ENCODE results near the gene ARSG.

The ARSG gene

GRCh38 chr17:68248199-68248825, 43.0 kb upstream of the ARSG start (continued):
- TF ChIP-seq BCL11A (tag by site-specific recombination; IDR thresholded peaks at IDR 0.05; ENCODE audit: low read depth): no peak
- no peak for TF ChIP-seq ZNF707 (tag by site-specific recombination; IDR thresholded peaks at IDR 0.05)
- TF ChIP-seq ZNF76 (tag by site-specific recombination; IDR thresholded peaks at IDR 0.05; ENCODE audit: borderline replicate concordance, low read depth): peak; percentile 1; the same call in 1 of the 2 replicates
- no peak for TF ChIP-seq ZNF792 (tag by site-specific recombination; IDR thresholded peaks at IDR 0.05)
- TF ChIP-seq ZNF214 (tag by site-specific recombination; IDR thresholded peaks at IDR 0.05; ENCODE audit: borderline replicate concordance): no peak
- 0 out of 2 replicates have a peak, but pooled peaks have one; percentile 12 for TF ChIP-seq ZFP37 (tag by site-specific recombination; IDR thresholded peaks at IDR 0.05)
- no peak for TF ChIP-seq ZNF518A (tag by site-specific recombination; conservative IDR thresholded peaks at IDR 0.05; ENCODE audit: low read depth)
- TF ChIP-seq HIC1 (tag by site-specific recombination; IDR thresholded peaks at IDR 0.05): 0 out of 2 replicates have a peak, but pooled peaks have one; percentile 11
- no peak for TF ChIP-seq MZF1 (tag by site-specific recombination; IDR thresholded peaks at IDR 0.05; ENCODE audit: borderline replicate concordance)
- peak; percentile 97 for TF ChIP-seq ZBTB48 (tag by site-specific recombination; IDR thresholded peaks at IDR 0.05)
- peak; percentile 81 for TF ChIP-seq ZNF423 (tag by site-specific recombination; IDR thresholded peaks at IDR 0.05)
- TF ChIP-seq ZNF776 (tag by site-specific recombination; IDR thresholded peaks at IDR 0.05; ENCODE audit: borderline replicate concordance): no peak
- TF ChIP-seq ZNF18 (tag by site-specific recombination; IDR thresholded peaks at IDR 0.05): no peak
- TF ChIP-seq ZNF473 (tag by site-specific recombination; IDR thresholded peaks at IDR 0.05): no peak
- TF ChIP-seq SP3 (tag by site-specific recombination; IDR thresholded peaks at IDR 0.05): no peak
- peak; percentile 26; the same call in 1 of the 2 replicates for TF ChIP-seq ZSCAN5A (tag by site-specific recombination; IDR thresholded peaks at IDR 0.05)
- TF ChIP-seq ZNF121 (tag by site-specific recombination; IDR thresholded peaks at IDR 0.05): 0 out of 2 replicates have a peak, but pooled peaks have one; percentile 17
- no peak for TF ChIP-seq SALL2 (tag by site-specific recombination; IDR thresholded peaks at IDR 0.05; ENCODE audit: borderline replicate concordance)
- TF ChIP-seq ZSCAN16 (tag by site-specific recombination; IDR thresholded peaks at IDR 0.05): no peak
- no peak for TF ChIP-seq ZNF529 (tag by site-specific recombination; IDR thresholded peaks at IDR 0.05; ENCODE audit: insufficient replicate concordance)
